HG03432 (cell line): ENCODE measurements around the gene WWP2.

Experiments
- ATAC-seq: cut with Tn5 transposase; IDR thresholded peaks from one replicate; pipeline ENCODE4 v1.9.1; 2021; ENCODE audit warnings: mild to moderate bottlenecking, moderate library complexity; ENCODE audit not compliant: unreplicated experiment

Gene WWP2

DNA sequence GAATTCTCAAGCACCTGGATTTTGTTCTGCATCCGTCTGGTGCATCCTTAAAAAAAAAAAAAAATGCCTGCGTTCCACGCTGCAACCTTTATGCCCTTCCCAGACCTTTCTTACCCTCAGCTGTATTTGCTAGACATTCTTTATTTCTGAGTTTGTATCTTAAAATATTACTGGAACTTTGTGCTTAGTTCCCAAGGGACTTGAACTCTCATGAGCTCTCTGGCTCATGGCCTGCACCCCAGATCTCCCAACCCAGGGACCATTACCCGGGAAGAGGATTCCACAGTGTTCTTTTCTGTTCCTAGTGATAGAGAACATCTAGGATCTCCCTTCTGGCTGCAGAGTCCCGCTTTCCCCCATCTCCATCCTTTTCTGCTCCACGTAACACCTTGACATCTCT is 160.1 kb downstream of the WWP2 start:
- ATAC-seq: no peak

GRCh38 chr16:69924041-69924775 is 162.1 kb downstream of the WWP2 start:
- no peak for ATAC-seq

GRCh38 chr16:69924777-69925191 is 162.7 kb downstream of the WWP2 start:
- no peak for ATAC-seq

- no peak for ATAC-seq
These were observed 163.2 kb downstream of the WWP2 start for GRCh38 chr16:69925311-69925710.

DNA sequence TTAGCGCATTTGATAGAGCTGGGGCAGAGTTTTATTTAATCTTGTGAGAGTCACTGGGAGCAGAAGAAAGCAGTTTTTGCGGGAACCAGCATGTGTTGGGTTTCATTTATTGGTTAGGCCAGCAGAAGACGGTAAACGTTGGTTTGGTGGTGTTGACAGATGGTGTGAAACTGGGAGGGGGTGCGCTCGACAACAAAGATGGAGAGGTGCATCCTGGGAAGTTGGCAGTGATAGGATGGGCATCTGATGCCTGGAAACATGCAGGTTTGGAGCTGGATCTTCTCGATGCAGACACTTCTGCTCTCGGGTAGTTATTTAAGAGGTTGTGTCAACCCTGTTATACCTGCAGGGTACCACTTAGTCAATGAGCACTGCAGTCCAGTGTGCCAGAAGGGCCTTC is 164.1 kb downstream of the WWP2 start:
- no peak for ATAC-seq

- ATAC-seq: no peak
These were observed 165.1 kb downstream of the WWP2 start for GRCh38 chr16:69927056-69927757.

DNA sequence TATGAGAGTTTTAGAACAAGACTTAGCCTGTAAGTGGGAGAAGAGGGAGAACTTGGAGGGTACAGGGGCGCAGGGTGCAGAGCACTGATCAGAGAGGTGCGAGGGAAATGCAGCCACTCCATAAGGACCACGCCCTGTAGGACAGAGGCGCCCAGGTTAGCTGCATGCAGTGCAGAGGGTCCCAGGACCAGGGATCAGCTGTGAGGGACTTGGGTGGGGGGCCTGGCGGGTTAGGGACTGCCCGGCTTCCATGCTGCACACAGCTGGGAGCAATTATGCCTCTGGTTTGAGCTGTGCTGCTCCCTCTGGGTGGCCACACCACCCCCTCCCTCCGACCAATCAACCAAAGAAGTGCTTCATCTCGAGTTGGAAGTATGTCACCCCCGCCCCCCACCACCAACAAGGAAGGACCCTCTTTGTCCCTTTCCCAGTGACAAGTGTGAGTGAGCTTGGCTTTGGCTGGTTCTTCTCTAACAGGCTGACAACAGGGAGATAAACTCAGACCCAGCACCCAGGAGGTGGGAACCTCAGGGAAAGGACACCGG is 166.8 kb downstream of the WWP2 start:
- no peak for ATAC-seq

- ATAC-seq: no peak
These were observed 167.3 kb downstream of the WWP2 start for GRCh38 chr16:69929480-69929879.

- ATAC-seq: no peak
These were observed 168.1 kb downstream of the WWP2 start for GRCh38 chr16:69930117-69930776.

DNA sequence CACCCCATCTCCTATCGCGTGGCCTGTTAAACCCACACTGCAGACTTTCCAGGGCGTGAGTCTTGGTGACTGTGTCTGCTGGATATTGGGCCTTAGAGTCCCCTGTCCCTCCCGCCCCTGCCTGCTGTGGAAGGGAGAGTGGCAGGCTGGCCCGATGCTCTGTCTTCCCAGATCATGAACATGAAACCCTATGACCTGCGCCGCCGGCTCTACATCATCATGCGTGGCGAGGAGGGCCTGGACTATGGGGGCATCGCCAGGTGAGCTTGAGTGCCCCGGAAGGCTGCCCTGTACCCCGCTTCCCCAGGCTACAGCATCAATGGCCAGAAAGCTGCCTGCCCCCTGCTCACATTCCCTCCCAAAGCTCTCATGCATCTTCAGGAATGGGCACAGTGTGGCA is 169.5 kb downstream of the WWP2 start:
- no peak for ATAC-seq

- ATAC-seq: no peak
These were observed 170.1 kb downstream of the WWP2 start for GRCh38 chr16:69932228-69932627.

- ATAC-seq: no peak
These were observed 170.7 kb downstream of the WWP2 start for GRCh38 chr16:69932691-69933392.

GRCh38 chr16:69934044-69934443 is 171.9 kb downstream of the WWP2 start:
- ATAC-seq: no peak

GRCh38 chr16:69934751-69935150 is 172.6 kb downstream of the WWP2 start:
- ATAC-seq: no peak

GRCh38 chr16:69935278-69935711 is 173.2 kb downstream of the WWP2 start:
- no peak for ATAC-seq

GRCh38 chr16:69935740-69936139 is 173.6 kb downstream of the WWP2 start:
- no peak for ATAC-seq

DNA sequence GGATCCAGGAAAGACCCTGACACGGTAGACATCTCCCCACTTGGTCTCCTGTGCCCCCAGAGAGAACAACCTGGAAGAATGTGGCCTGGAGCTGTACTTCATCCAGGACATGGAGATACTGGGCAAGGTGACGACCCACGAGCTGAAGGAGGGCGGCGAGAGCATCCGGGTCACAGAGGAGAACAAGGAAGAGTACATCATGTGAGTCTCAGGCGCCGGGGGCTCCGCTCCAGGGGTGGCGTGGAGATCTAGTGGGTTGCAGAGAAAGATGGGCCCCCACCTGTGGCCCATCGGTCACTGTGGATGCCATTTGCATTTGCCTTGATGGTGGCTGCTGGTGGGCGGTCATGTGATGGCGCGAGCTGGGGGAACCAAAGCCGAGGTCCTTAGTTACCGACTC is 174.1 kb downstream of the WWP2 start:
- no peak for ATAC-seq

DNA sequence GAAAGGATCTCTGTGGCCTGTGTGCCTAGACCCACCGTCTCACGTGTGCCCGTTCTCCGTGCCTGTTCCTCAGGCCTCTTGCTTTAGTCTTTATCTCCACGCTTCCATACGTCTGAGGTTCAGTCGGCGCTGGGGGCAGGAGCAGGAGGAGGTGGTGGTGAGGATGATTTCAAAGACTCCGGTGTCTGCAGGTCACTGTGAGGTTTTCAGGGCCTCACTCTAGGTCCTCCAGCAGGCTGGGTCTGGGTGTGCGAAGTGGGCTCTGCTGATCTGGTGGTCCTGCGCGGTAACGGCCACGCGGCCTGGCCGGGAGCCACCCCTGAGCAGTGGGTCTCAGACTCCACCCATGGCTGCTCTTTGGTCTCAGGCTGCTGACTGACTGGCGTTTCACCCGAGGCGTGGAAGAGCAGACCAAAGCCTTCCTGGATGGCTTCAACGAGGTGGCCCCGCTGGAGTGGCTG is 174.6 kb downstream of the WWP2 start:
- ATAC-seq: no peak

GRCh38 chr16:69937465-69937951 is 175.4 kb downstream of the WWP2 start:
- ATAC-seq: no peak

GRCh38 chr16:69938981-69939820 is 177.1 kb downstream of the WWP2 start:
- no peak for ATAC-seq
